Caco-2 (cell line): ENCODE data around the gene SHF. TPM values are rescaled to one million over a fixed set of nuclear protein-coding genes. Genes with fewer than 3 reads are reported as not detected.
"Not testable (repeated sequence)": the region's sequence is repeated elsewhere in the genome, so short reads cannot be mapped to it uniquely, and the experiment has no call there.

ENCODE experiments used
- BruUV-seq: library from RNA; stranded (reverse); fragments of 400-500 nt; replicated peaks from 2 replicates; lab custom pipeline; 2021; lab: Mats Ljungman, UMichigan
- CTCF ChIA-PET: fragments of 300-600 bp; sonication (Branson Sonifier 250); formaldehyde crosslinking; loops from one replicate; lab custom pipeline; 2022; ENCODE audit warnings: antibody characterized with exemption; lab: Charles Lee
- POLR2A ChIA-PET: fragments of 300-600 bp; sonication (Branson Sonifier 250); formaldehyde crosslinking; loops from one replicate; lab custom pipeline; 2022; ENCODE audit warnings: antibody characterized with exemption; lab: Charles Lee
- DNase-seq, 2 experiments: peaks; one replicate each; pipeline versions ENCODE4 v3.0.0 to v3.0.0-alpha.2; 2020 to 2022
- H3K27me3 ChIP-seq: replicated peaks from 2 replicates; pipeline ENCODE4 v1.6.0; 2011; ENCODE audit warnings: low read length; ENCODE audit not compliant: control insufficient read depth, insufficient read depth
- H3K36me3 ChIP-seq: 2 replicates; pipeline ENCODE4 v1.5.1; 2011; ENCODE audit warnings: low read length; ENCODE audit not compliant: control insufficient read depth, insufficient read depth
- H3K4me1 ChIP-seq: fragments of 250-450 bp; sonication (Bioruptor Pico); 2 replicates; pipeline ENCODE4 v1.5.1; 2020; ENCODE audit warnings: mild to moderate bottlenecking
- H3K4me3 ChIP-seq: 2 replicates; pipeline ENCODE4 v1.5.1; 2011; ENCODE audit warnings: low read depth, mild to moderate bottlenecking, control low read depth, low read length
- H3K9me3 ChIP-seq: fragments of 250-450 bp; sonication (Bioruptor Pico); 2 replicates; pipeline ENCODE4 v1.5.1; 2020; ENCODE audit warnings: mild to moderate bottlenecking, moderate library complexity
- H3K27ac Mint-ChIP-seq: one replicate; pipeline ENCODE4 v1.8.0; 2022; ENCODE audit warnings: mixed read lengths; ENCODE audit not compliant: unreplicated experiment
- H3K27me3 Mint-ChIP-seq: one replicate; pipeline ENCODE4 v1.8.0; 2022; ENCODE audit warnings: mixed read lengths; ENCODE audit not compliant: insufficient read depth, unreplicated experiment
- H3K36me3 Mint-ChIP-seq: one replicate; pipeline ENCODE4 v1.8.0; 2022; ENCODE audit warnings: mild to moderate bottlenecking, mixed read lengths; ENCODE audit not compliant: insufficient read depth, unreplicated experiment
- H3K4me1 Mint-ChIP-seq: one replicate; pipeline ENCODE4 v1.8.0; 2022; ENCODE audit warnings: low read depth, mixed read lengths; ENCODE audit not compliant: unreplicated experiment
- H3K4me3 Mint-ChIP-seq: one replicate; pipeline ENCODE4 v1.8.0; 2022; ENCODE audit warnings: mild to moderate bottlenecking, moderate library complexity, mixed read lengths; ENCODE audit not compliant: unreplicated experiment
- H3K9me3 Mint-ChIP-seq: one replicate; pipeline ENCODE4 v1.8.0; 2022; ENCODE audit warnings: mixed read lengths; ENCODE audit not compliant: unreplicated experiment
- CTCF ChIP-seq, 2 experiments: fragments of 200-600 bp in 1 of 2; IDR thresholded peaks; 1 replicate in 1 of 2; 2 replicates in 1 of 2; pipeline versions ENCODE4 v1.5.1 to v1.8.0; 2011 to 2022; ENCODE audit warnings: antibody characterized with exemption in 1 of 2, control low read depth in 1 of 2, inconsistent platforms in 1 of 2, low read depth in 1 of 2, low read length in 1 of 2, mild to moderate bottlenecking in 1 of 2, moderate library complexity in 1 of 2; ENCODE audit not compliant: insufficient read depth in 1 of 2, severe bottlenecking in 1 of 2, unreplicated experiment in 1 of 2
- intact Hi-C: fragments of 100-400 bp; cut with micrococcal nuclease; formaldehyde crosslinking; loops from one replicate; pipeline ENCODE4 v1.10.0; 2022; ENCODE audit not compliant: unreplicated experiment
- total RNA-seq: library from RNA; stranded (reverse); gene quantifications from 2 replicates; pipeline ENCODE4 v1.2.3, GENCODE V29; 2022

SHF gene
- total RNA-seq, 1 experiment from 2014 or later: 11.9 TPM

- Mint-ChIP-seq H3K36me3 (no peaks in the 10 kb centered on the region), H3K9me3 (no peaks in the 10 kb centered on the region), H3K27me3 (no peaks in the 10 kb centered on the region), H3K27ac (no peak overlapping the region), H3K4me1 (no peaks in the 10 kb centered on the region), H3K4me3 (no peak overlapping the region)
- ChIA-PET CTCF (interaction anchor here (1.6 kb wide), 2 partner anchors 11 to 20 kb away, joined by 4 to 5 read pairs; no protein-coding TSS in a partner anchor), POLR2A (no interaction called here)
- no TSS peak for BruUV-seq
- DNase-seq: no peak
- no peaks in the 10 kb centered on the region for H3K27me3 ChIP-seq
- intact Hi-C loops: no loop called here
- no peak overlapping the region for H3K4me3 ChIP-seq
- TF ChIP-seq CTCF (IDR thresholded peaks at IDR 0.05; ENCODE audit: insufficient read depth in 1 of 2, low read depth in 1 of 2, low read length in 1 of 2, severe bottlenecking in 1 of 2, unreplicated experiment in 1 of 2): no peak
- no peaks in the 10 kb centered on the region for H3K9me3 ChIP-seq
- no peaks in the 10 kb centered on the region for H3K36me3 ChIP-seq
- H3K4me1 ChIP-seq: no peaks in the 10 kb centered on the region
Observed at GRCh38 chr15:45137703-45138102, 50.1 kb downstream of the SHF start.

- H3K4me3 Mint-ChIP-seq: no peak overlapping the region
- no peaks in the 10 kb centered on the region for H3K27me3 Mint-ChIP-seq
- H3K9me3 Mint-ChIP-seq: no peaks in the 10 kb centered on the region
- no TSS peak for BruUV-seq
- no peaks in the 10 kb centered on the region for H3K9me3 ChIP-seq
- ChIA-PET CTCF (interaction anchor here (1.6 kb wide), 1 partner anchor 10 kb away, joined by 4 read pairs; no protein-coding TSS in a partner anchor), POLR2A (no interaction called here)
- H3K36me3 ChIP-seq: no peaks in the 10 kb centered on the region
- H3K27ac Mint-ChIP-seq: no peak overlapping the region
- H3K36me3 Mint-ChIP-seq: no peaks in the 10 kb centered on the region
- no peak overlapping the region for H3K4me3 ChIP-seq
- H3K4me1 Mint-ChIP-seq: no peaks in the 10 kb centered on the region
- H3K27me3 ChIP-seq: no peaks in the 10 kb centered on the region
- TF ChIP-seq CTCF (IDR thresholded peaks at IDR 0.05; ENCODE audit: insufficient read depth in 1 of 2, low read depth in 1 of 2, low read length in 1 of 2, severe bottlenecking in 1 of 2, unreplicated experiment in 1 of 2): no peak
- DNase-seq: no peak
- intact Hi-C loops: no loop called here
- no peaks in the 10 kb centered on the region for H3K4me1 ChIP-seq
Observed at GRCh38 chr15:45136378-45136764, 51.4 kb downstream of the SHF start.

- DNase-seq, intact Hi-C loops, H3K36me3 ChIP-seq, POLR2A ChIA-PET, H3K9me3 Mint-ChIP-seq, H3K4me3 Mint-ChIP-seq, H3K27me3 ChIP-seq, BruUV-seq, H3K4me1 Mint-ChIP-seq, H3K9me3 ChIP-seq, H3K27ac Mint-ChIP-seq, H3K27me3 Mint-ChIP-seq, H3K4me3 ChIP-seq, H3K36me3 Mint-ChIP-seq, H3K4me1 ChIP-seq: not testable (repeated sequence)
- CTCF ChIA-PET: interaction anchor here (1.1 kb wide), 1 partner anchor 18 kb away, joined by 4 read pairs; no protein-coding TSS in a partner anchor
Observed at GRCh38 chr15:45135705-45136377, 51.9 kb downstream of the SHF start.
